GM19238 (cell line): Measurements from ENCODE around the gene TULP1.

Experiments
- DNase-seq: peaks from one replicate; pipeline ENCODE4 v3.0.0; 2011; ENCODE audit warnings: low spot score; ENCODE audit not compliant: insufficient read length

TULP1 gene

GRCh38 chr6:35468181-35468979, 44.3 kb downstream of the TULP1 start, which contains the start of gene RPL10A:
Gene RPL10A (plus strand): TSS chr6:35468401. CDS start chr6:35468435, 34 bp downstream.
- peak; percentile 95 for DNase-seq

- no peak for DNase-seq
These were observed 47.0 kb downstream of the TULP1 start for GRCh38 chr6:35465646-35466045.

- no peak for DNase-seq
These were observed 49.4 kb downstream of the TULP1 start for GRCh38 chr6:35463292-35463691.

- no peak for DNase-seq
These were observed 51.4 kb downstream of the TULP1 start for GRCh38 chr6:35461270-35461669.

GRCh38 chr6:35457907-35458306, 54.8 kb downstream of the TULP1 start:
- DNase-seq, result no peak

GRCh38 chr6:35454391-35455110, 58.1 kb downstream of the TULP1 start:
- no peak for DNase-seq

GRCh38 chr6:35453236-35453635, 59.5 kb downstream of the TULP1 start:
- no peak for DNase-seq

- DNase-seq, result peak; percentile 93
These were observed 60.3 kb downstream of the TULP1 start, which contains the start of gene FANCE for GRCh38 chr6:35452183-35453090. Gene FANCE (plus strand): TSS chr6:35452338. CDS start chr6:35452546, 208 bp downstream.

GRCh38 chr6:35451354-35452182, 61.1 kb downstream of the TULP1 start:
- no peak for DNase-seq

GRCh38 chr6:35449287-35449881, 63.3 kb downstream of the TULP1 start:
- DNase-seq, result peak; percentile 74

- DNase-seq, result no peak
These were observed 64.5 kb downstream of the TULP1 start for GRCh38 chr6:35448191-35448590.
